ENCODE results near the gene ENGASE.

The ENGASE gene

DNA sequence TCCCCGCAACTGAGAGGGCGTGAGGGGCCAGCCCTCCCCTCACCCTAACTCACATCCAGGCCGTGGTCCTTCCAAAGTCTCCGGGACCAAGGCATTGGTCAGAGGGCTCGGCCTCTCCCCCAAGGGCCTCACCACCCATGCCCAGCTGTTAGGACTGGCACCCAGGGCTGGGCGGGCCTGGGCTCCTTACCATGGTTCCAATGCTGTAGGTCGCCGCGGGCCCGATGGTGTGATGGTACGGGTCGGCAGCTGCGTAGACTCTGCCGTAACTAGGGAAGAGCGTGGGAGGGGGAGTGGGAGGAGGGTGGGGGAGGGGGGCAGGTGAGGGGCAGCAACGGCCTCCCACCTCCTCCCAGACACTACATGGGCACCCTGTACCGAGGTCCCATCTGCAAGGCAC is 19.6 kb downstream of the ENGASE start:
- no peak for DNase-seq (ENCODE audit: low read depth)

- DNase-seq (ENCODE audit: low read depth): no peak
Measured at GRCh38 chr17:79095345-79096055, 20.9 kb downstream of the ENGASE start.

DNA sequence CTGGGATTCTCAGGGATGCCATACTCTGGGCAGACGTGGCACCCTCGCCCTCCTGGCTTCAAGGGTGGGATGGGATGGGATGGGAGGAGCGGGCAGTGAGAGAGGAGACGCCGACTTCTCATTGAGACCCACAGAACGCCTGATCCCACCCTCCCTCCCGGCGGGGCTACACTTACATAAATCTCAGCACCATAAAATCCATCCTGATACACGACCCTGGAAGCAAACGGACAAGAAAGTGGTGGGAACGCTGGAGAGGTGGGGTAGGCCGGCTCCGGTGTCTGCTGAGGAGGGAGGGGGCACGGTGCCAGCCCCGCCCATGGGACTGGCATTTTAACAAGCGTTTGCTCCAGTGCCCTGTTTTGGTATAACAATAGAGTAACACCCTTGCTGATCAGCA is 21.9 kb downstream of the ENGASE start:
- DNase-seq (ENCODE audit: low read depth): no peak

- DNase-seq (ENCODE audit: low read depth): no peak
Measured at GRCh38 chr17:79097226-79098055, 22.8 kb downstream of the ENGASE start.

- DNase-seq (ENCODE audit: low read depth): no peak
Measured at GRCh38 chr17:79098282-79098867, 23.8 kb downstream of the ENGASE start.

DNA sequence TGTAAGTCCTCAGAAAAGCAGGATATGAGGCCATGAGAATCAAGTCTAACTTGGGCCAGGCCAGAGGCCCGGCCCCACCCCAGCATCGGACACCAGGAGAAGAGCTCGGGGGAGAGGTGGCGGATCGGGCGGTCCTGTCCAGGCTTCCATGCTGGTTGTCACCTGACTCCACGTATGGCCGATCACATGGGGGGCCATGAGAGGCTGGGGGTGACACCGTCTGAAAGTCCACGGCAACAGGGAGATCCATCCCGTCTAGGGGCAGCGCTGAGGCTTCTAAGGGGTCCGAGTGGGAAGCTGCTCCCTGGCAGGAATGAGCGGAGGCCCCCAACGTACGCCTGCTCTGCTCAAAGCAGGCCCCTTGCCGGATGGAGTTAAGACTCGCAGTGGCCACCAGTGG is 25.8 kb downstream of the ENGASE start:
- DNase-seq (ENCODE audit: low read depth): no peak

GRCh38 chr17:79101111-79101673 is 26.6 kb downstream of the ENGASE start:
- no peak for DNase-seq (ENCODE audit: low read depth)

DNA sequence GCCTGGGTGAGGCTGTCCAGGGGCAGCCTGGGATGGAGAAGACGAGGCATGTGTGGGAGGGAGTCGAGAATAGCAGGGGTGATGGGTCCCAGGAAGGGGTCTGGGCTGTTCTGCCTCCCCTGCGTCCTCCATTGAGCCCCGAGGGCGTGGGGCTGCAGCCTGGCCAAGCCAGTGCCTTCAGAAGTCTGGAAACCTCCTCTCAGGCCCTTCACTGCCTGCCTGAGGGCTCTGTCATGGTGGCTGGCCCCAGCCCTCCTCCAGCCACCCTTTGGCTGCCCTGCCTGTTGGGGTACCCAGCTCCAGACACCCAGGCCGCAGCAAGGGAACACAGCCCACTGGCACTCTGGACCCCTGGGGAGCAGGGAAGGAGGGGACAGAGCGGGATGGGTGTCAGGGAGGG is 27.6 kb downstream of the ENGASE start:
- DNase-seq (ENCODE audit: low read depth): no peak

- DNase-seq (ENCODE audit: low read depth): no peak
Measured at GRCh38 chr17:79104898-79105600, 30.4 kb downstream of the ENGASE start.

- DNase-seq (ENCODE audit: low read depth): no peak
Measured at GRCh38 chr17:79105937-79106336, 31.3 kb downstream of the ENGASE start.

DNA sequence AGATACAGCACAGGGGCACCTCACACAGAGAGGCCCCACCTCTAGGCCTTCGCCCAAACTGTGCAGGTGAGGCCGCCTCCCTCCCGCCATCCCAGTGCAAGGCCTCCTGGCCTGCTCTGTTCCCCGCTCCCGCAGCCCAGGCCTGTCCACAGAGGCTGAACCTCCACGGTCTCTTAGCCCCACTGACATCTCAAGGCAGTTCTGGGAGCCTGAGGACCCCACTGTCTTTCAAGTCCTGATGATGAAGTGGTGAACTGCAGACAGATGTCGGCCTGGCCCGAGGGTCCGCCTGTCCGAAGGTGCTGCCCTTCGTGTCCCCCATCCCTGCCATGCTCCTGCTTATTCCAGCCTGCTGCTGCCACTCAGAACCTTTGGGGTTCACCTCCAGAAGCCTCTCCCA is 32.3 kb downstream of the ENGASE start:
- DNase-seq (ENCODE audit: low read depth): no peak

DNA sequence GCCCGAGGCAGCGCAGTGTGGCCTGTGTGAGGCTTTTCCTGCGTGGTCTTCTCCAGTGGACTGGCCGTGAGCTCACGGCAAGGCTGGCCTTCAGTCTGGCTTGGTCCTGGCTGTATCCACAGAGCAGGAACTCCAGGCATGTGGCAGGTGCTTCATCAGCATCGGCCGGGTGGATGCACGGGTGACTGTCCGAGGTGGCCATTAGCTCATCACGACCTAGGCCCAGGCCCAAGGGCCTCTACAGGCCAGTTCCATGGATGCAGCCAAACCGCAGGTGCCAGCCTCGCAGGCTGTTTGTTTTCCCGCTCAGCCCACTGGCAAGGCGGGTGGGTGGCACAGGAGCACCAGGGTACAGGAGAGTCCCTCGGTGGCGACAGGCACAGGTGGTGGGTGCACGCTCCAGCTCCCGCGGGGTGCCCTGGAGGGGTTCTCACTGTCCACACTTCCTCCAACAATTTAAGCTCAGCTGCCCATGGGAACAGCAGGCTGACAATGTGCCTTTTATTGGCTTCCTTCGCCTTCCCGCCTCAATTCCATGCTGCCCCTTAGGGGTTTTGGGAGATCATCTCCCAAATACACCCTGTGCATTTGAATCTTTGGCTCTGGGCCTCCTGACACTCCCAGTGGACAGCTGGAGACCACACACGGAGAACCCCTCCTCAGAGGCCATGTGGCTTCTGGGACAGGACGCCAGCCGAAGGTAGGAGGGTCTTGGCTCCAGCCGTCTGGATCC is 33.0 kb downstream of the ENGASE start:
- no peak for DNase-seq (ENCODE audit: low read depth)

DNA sequence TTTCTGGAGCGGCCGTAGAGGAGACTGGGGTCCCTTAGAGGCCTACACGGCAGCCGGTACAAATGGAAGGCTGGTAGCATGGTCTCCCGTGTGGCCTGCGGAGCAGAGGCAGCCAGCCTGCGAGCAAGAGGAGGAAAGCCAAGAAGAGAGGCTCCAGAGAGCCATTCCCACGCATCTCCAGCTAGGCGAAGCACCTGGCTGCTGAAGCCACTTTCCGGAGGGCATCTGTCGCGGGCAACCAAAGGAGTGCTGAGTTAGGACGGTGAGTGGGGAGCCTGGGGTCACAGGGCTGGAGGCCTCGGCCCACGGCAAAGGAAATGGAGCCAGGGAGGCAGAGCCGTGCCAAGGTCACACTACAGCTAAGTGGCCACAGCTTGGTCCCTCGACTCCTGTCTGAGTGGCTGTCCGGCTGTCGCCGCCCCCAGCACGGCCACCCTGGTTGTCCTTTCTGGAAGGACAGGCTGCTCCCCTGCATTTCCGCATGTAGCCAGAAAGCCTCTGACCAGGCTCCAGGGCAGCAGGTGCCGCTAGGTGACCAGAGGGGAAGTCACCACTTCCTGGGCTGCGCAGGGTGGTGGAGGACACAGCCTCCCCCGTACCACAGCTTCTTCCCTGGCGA is 33.7 kb downstream of the ENGASE start:
- DNase-seq (ENCODE audit: low read depth): no peak

- no peak for DNase-seq (ENCODE audit: low read depth)
Measured at GRCh38 chr17:79108870-79109269, 34.2 kb downstream of the ENGASE start.

DNA sequence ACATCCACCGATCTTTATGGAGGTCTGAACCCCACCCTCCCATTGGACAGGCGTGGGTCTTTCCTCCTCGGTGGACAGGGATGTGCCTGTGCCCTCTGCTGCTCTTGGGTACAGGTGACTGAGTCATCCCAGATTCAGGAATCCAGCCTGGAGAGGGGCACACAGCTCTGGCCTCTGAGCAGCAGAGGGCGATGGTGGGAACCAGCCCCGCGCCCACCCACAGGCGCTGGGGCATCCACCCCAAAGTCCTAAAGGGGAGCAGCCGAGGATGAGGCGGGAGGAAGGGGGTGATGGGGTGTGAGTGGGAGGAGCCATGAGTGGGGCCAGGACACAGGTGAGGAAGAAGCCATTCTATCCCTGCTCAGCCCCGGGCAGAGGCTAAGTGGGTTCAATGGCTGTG is 35.0 kb downstream of the ENGASE start:
- no peak for DNase-seq (ENCODE audit: low read depth)

GRCh38 chr17:79111097-79111496 is 36.5 kb downstream of the ENGASE start:
- DNase-seq (ENCODE audit: low read depth): no peak

GRCh38 chr17:79112471-79112870 is 37.8 kb downstream of the ENGASE start:
- DNase-seq (ENCODE audit: low read depth): no peak

GRCh38 chr17:79113699-79114457 is 39.3 kb downstream of the ENGASE start:
- DNase-seq (ENCODE audit: low read depth): no peak

DNA sequence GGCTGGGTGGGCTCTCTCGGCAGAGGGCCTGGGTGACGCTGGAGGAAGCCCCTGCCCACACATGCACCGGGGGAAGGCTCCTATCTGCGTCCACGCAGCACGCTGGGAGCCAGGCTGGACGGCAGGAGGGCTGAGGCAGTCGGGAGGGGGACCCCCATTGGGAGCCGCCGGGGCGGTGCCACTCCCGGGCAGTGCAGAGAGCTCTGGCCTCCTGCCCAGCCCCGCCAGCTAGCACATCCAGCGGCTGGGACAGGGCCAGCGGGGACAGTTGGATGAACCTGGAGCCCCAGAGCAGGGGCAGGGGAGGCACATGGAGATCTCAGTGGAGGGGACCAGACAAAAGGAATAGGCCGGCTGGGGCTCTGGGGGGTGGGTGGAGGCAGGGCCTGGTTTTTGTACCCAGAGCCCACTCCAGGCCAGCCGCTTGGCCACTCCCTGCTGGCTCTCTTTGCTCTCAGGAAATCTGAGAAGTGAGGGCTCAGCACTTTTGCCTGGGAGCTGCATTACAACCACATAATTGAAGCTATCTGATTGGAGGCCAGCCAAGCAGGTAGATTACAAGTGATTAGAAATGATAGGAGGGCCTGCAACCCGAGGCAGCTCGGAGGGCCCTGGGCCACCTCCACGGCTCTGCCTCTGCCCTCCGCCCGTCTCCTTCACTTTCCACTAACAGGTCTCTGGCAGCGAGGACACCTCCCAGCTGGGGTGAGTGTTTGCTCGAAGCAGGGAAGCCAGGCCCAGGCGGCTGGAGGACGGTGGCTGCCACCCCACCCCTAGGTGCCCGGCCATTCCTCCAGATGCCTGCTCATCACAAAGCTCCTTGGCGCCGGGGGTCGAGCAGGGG is 40.1 kb downstream of the ENGASE start:
- no peak for DNase-seq (ENCODE audit: low read depth)

All from fibroblast of gingiva (primary cell).